Caco-2 (cell line): ENCODE measurements around the gene NRSN2. TPM values are rescaled to one million over a fixed set of nuclear protein-coding genes. Genes with fewer than 3 reads are reported as not detected.
A peak's percentile ranks its signal among the peaks of the same experiment; 100 is the strongest.

Experiments used
- BruUV-seq: library from RNA; stranded (reverse); fragments of 400-500 nt; replicated peaks from 2 replicates; lab custom pipeline; 2021; lab: Mats Ljungman, UMichigan
- CTCF ChIA-PET: fragments of 300-600 bp; sonication (Branson Sonifier 250); formaldehyde crosslinking; loops from one replicate; lab custom pipeline; 2022; ENCODE audit warnings: antibody characterized with exemption; lab: Charles Lee
- POLR2A ChIA-PET: fragments of 300-600 bp; sonication (Branson Sonifier 250); formaldehyde crosslinking; loops from one replicate; lab custom pipeline; 2022; ENCODE audit warnings: antibody characterized with exemption; lab: Charles Lee
- DNase-seq, 2 experiments: peaks; one replicate each; pipeline versions ENCODE4 v3.0.0 to v3.0.0-alpha.2; 2020 to 2022
- H3K27me3 ChIP-seq: replicated peaks from 2 replicates; pipeline ENCODE4 v1.6.0; 2011; ENCODE audit warnings: low read length; ENCODE audit not compliant: control insufficient read depth, insufficient read depth
- H3K36me3 ChIP-seq: 2 replicates; pipeline ENCODE4 v1.5.1; 2011; ENCODE audit warnings: low read length; ENCODE audit not compliant: control insufficient read depth, insufficient read depth
- H3K4me1 ChIP-seq: fragments of 250-450 bp; sonication (Bioruptor Pico); 2 replicates; pipeline ENCODE4 v1.5.1; 2020; ENCODE audit warnings: mild to moderate bottlenecking
- H3K4me3 ChIP-seq: 2 replicates; pipeline ENCODE4 v1.5.1; 2011; ENCODE audit warnings: low read depth, mild to moderate bottlenecking, control low read depth, low read length
- H3K9me3 ChIP-seq: fragments of 250-450 bp; sonication (Bioruptor Pico); 2 replicates; pipeline ENCODE4 v1.5.1; 2020; ENCODE audit warnings: mild to moderate bottlenecking, moderate library complexity
- H3K27ac Mint-ChIP-seq: one replicate; pipeline ENCODE4 v1.8.0; 2022; ENCODE audit warnings: mixed read lengths; ENCODE audit not compliant: unreplicated experiment
- H3K27me3 Mint-ChIP-seq: one replicate; pipeline ENCODE4 v1.8.0; 2022; ENCODE audit warnings: mixed read lengths; ENCODE audit not compliant: insufficient read depth, unreplicated experiment
- H3K36me3 Mint-ChIP-seq: one replicate; pipeline ENCODE4 v1.8.0; 2022; ENCODE audit warnings: mild to moderate bottlenecking, mixed read lengths; ENCODE audit not compliant: insufficient read depth, unreplicated experiment
- H3K4me1 Mint-ChIP-seq: one replicate; pipeline ENCODE4 v1.8.0; 2022; ENCODE audit warnings: low read depth, mixed read lengths; ENCODE audit not compliant: unreplicated experiment
- H3K4me3 Mint-ChIP-seq: one replicate; pipeline ENCODE4 v1.8.0; 2022; ENCODE audit warnings: mild to moderate bottlenecking, moderate library complexity, mixed read lengths; ENCODE audit not compliant: unreplicated experiment
- H3K9me3 Mint-ChIP-seq: one replicate; pipeline ENCODE4 v1.8.0; 2022; ENCODE audit warnings: mixed read lengths; ENCODE audit not compliant: unreplicated experiment
- intact Hi-C: fragments of 100-400 bp; cut with micrococcal nuclease; formaldehyde crosslinking; loops from one replicate; pipeline ENCODE4 v1.10.0; 2022; ENCODE audit not compliant: unreplicated experiment
- total RNA-seq: library from RNA; stranded (reverse); gene quantifications from 2 replicates; pipeline ENCODE4 v1.2.3, GENCODE V29; 2022
- TF ChIP-seq, protein P1 (sequence below), 2 experiments: fragments of 200-600 bp in 1 of 2; IDR thresholded peaks; 1 replicate in 1 of 2; 2 replicates in 1 of 2; pipeline versions ENCODE4 v1.5.1 to v1.8.0; 2011 to 2022; ENCODE audit warnings: antibody characterized with exemption in 1 of 2, control low read depth in 1 of 2, inconsistent platforms in 1 of 2, low read depth in 1 of 2, low read length in 1 of 2, mild to moderate bottlenecking in 1 of 2, moderate library complexity in 1 of 2; ENCODE audit not compliant: insufficient read depth in 1 of 2, severe bottlenecking in 1 of 2, unreplicated experiment in 1 of 2

The NRSN2 gene
- total RNA-seq, 1 experiment from 2014 or later, result 27.5 TPM

DNA sequence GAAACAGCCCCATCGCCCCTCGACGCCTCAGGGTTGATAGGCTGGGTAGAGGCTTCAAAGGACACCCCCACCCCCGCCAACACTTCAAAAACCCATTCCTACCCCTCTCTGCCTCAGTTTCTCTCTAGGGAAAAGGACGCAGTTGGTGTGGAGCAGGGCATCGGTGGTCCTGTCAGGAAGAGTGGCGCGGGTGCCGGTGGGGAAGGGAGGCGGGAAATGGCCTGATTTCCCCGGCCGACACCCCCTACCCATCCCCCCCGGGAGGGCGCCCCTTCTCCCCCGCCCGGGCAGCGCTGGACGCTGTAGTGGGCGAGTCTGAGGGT lies 367 bp downstream of the NRSN2 start:
- no peaks in the 10 kb centered on the region for H3K9me3 Mint-ChIP-seq
- H3K27me3 ChIP-seq, result no peaks in the 10 kb centered on the region
- intact Hi-C loops, result loop anchor here (1.0 kb wide), 2 partner anchors 20 to 196 kb away; partner anchors contain the start of gene CSNK2A1
- TF ChIP-seq, protein P1, sequence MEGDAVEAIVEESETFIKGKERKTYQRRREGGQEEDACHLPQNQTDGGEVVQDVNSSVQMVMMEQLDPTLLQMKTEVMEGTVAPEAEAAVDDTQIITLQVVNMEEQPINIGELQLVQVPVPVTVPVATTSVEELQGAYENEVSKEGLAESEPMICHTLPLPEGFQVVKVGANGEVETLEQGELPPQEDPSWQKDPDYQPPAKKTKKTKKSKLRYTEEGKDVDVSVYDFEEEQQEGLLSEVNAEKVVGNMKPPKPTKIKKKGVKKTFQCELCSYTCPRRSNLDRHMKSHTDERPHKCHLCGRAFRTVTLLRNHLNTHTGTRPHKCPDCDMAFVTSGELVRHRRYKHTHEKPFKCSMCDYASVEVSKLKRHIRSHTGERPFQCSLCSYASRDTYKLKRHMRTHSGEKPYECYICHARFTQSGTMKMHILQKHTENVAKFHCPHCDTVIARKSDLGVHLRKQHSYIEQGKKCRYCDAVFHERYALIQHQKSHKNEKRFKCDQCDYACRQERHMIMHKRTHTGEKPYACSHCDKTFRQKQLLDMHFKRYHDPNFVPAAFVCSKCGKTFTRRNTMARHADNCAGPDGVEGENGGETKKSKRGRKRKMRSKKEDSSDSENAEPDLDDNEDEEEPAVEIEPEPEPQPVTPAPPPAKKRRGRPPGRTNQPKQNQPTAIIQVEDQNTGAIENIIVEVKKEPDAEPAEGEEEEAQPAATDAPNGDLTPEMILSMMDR (IDR thresholded peaks at IDR 0.05; ENCODE audit: insufficient read depth in 1 of 2, low read depth in 1 of 2, low read length in 1 of 2, severe bottlenecking in 1 of 2, unreplicated experiment in 1 of 2), result no peak
- POLR2A ChIA-PET, result interaction anchor here (0.6 to 2.1 kb wide), 14 partner anchors 9 to 196 kb away, joined by 3 to 20 read pairs (median 6); partner anchors contain the start of genes CSNK2A1, SOX12, TBC1D20 and TRIB3
- H3K36me3 ChIP-seq, result peaks cover 1% of the 10 kb centered on the region; the same call in 1 of the 2 replicates
- H3K4me1 ChIP-seq, result peaks cover 16% of the 10 kb centered on the region
- peak overlapping the region; percentile 96 for H3K4me3 ChIP-seq
- no peaks in the 10 kb centered on the region for H3K27me3 Mint-ChIP-seq
- peak overlapping the region; percentile 97 for H3K27ac Mint-ChIP-seq
- peak overlapping the region; percentile 98 for H3K4me3 Mint-ChIP-seq
- TSS peak; percentile 25 for BruUV-seq
- H3K36me3 Mint-ChIP-seq, result peaks cover 24% of the 10 kb centered on the region
- no peak for DNase-seq
- CTCF ChIA-PET, result interaction anchor here (1.0 to 2.9 kb wide), 5 partner anchors 17 to 84 kb away, joined by 4 to 24 read pairs (median 4); partner anchors contain the start of gene TRIB3
- H3K4me1 Mint-ChIP-seq, result peaks cover 19% of the 10 kb centered on the region
- H3K9me3 ChIP-seq, result no peaks in the 10 kb centered on the region

DNA sequence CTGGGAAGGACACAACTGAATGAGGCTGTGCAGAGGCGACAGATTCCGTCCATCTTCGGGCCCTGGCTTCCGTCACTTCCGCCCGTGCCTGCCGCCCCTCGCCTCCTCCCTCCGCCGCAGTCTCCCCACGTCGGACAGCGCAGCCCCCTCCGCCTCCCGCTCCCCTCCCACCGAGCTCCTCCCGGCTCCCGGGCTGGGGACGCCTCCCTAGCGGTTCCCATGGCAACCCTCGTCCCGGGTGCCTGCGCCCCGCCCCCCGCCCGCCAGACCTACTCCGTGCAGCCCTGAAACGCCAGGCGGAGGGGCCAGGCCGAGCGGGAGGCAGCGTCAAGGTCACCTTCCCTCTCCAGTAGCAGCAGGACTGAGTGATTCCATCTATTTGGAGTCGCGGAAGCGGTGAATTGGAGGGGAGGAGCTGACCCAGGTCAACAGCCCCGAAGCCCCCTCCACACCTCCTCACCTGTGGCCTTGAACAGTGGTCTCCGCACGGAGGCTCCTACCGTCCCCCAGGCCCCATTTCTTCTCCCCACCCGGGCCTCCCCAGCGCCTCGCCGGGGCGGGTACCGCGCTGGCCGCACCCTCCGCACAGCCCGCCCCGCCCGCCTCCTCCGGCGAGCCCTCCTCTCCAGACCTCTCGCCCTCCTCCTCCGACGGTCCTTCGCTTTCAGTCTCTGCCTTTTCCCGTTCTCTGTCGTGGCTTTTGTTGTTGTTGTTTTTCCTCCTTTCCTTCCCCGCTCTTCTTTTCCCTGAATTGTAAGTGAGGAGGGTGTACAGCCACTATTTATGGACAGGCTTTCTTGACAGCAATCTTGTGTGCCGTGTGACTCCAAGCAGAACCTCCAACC lies 951 bp downstream of the NRSN2 start:
- peaks cover 16% of the 10 kb centered on the region for H3K4me1 ChIP-seq
- no TSS peak for BruUV-seq
- Mint-ChIP-seq H3K36me3 (peaks cover 24% of the 10 kb centered on the region), H3K9me3 (no peaks in the 10 kb centered on the region), H3K27ac (peak overlapping the region; percentile 97), H3K27me3 (no peaks in the 10 kb centered on the region), H3K4me1 (peaks cover 19% of the 10 kb centered on the region), H3K4me3 (peak overlapping the region; percentile 98)
- peaks cover 1% of the 10 kb centered on the region; the same call in 1 of the 2 replicates for H3K36me3 ChIP-seq
- no peaks in the 10 kb centered on the region for H3K9me3 ChIP-seq
- peak overlapping the region; percentile 96 for H3K4me3 ChIP-seq
- TF ChIP-seq, protein P1 (IDR thresholded peaks at IDR 0.05; ENCODE audit: insufficient read depth in 1 of 2, low read depth in 1 of 2, low read length in 1 of 2, severe bottlenecking in 1 of 2, unreplicated experiment in 1 of 2), result no peak
- peak; percentile 98 to 99 for DNase-seq
- no peaks in the 10 kb centered on the region for H3K27me3 ChIP-seq
- POLR2A ChIA-PET, result interaction anchor here (0.6 to 2.1 kb wide), 15 partner anchors 8 to 195 kb away, joined by 3 to 20 read pairs (median 5); partner anchors contain the start of genes CSNK2A1, SOX12, TBC1D20 and TRIB3
- intact Hi-C loops, result loop anchor here (1.0 kb wide), 2 partner anchors 21 to 195 kb away; partner anchors contain the start of gene CSNK2A1
- CTCF ChIA-PET, result interaction anchor here (1.0 to 2.9 kb wide), 5 partner anchors 17 to 84 kb away, joined by 4 to 24 read pairs (median 4); partner anchors contain the start of gene TRIB3
